NCI-H69 (cell line): ENCODE results near the gene HPCAL1.
"Not testable (repeated sequence)": the region's sequence is repeated elsewhere in the genome, so short reads cannot be mapped to it uniquely, and the experiment has no call there.

Source experiments
- DNase-seq: peaks from one replicate; lab custom pipeline; 2025; lab: John Stamatoyannopoulos, UW

The HPCAL1 gene

GRCh38 chr2:10302479-10303180 lies at the start of gene HPCAL1:
HPCAL1 (plus strand) TSS chr2:10302904; CDS start chr2:10419758, 116,854 bp downstream.
- peak; percentile 90 for DNase-seq

- no peak for DNase-seq
Observed at GRCh38 chr2:10253596-10254372, 48.9 kb upstream of the HPCAL1 start.

GRCh38 chr2:10254373-10255188 lies 48.1 kb upstream of the HPCAL1 start:
- DNase-seq, result peak; percentile 48

GRCh38 chr2:10255189-10256030 lies 47.3 kb upstream of the HPCAL1 start:
- DNase-seq, result no peak

- DNase-seq, result no peak
Observed at GRCh38 chr2:10256031-10256514, 46.6 kb upstream of the HPCAL1 start.

GRCh38 chr2:10256515-10257031 lies 46.1 kb upstream of the HPCAL1 start:
- no peak for DNase-seq

- DNase-seq, result no peak
Observed at GRCh38 chr2:10257036-10257435, 45.7 kb upstream of the HPCAL1 start.

- no peak for DNase-seq
Observed at GRCh38 chr2:10257500-10258147, 45.1 kb upstream of the HPCAL1 start.

- DNase-seq, result no peak
Observed at GRCh38 chr2:10258326-10258725, 44.4 kb upstream of the HPCAL1 start.

GRCh38 chr2:10258726-10259125 lies 44.0 kb upstream of the HPCAL1 start:
- no peak for DNase-seq

- DNase-seq, result peak; percentile 89
Observed at GRCh38 chr2:10260130-10260529, 42.6 kb upstream of the HPCAL1 start.

GRCh38 chr2:10263526-10263925 lies 39.2 kb upstream of the HPCAL1 start:
- DNase-seq, result not testable (repeated sequence)

GRCh38 chr2:10264506-10265328 lies 38.0 kb upstream of the HPCAL1 start:
- DNase-seq, result no peak

- DNase-seq, result no peak
Observed at GRCh38 chr2:10265329-10266132, 37.2 kb upstream of the HPCAL1 start.

- no peak for DNase-seq
Observed at GRCh38 chr2:10266133-10266620, 36.5 kb upstream of the HPCAL1 start.

- no peak for DNase-seq
Observed at GRCh38 chr2:10267036-10267435, 35.7 kb upstream of the HPCAL1 start.

GRCh38 chr2:10267551-10268465 lies 34.9 kb upstream of the HPCAL1 start:
- peak; percentile 45 for DNase-seq

GRCh38 chr2:10269291-10269690 lies 33.4 kb upstream of the HPCAL1 start:
- no peak for DNase-seq
